IMR-90 (cell line): ENCODE results near the gene IPMK. TPM values are rescaled to one million over a fixed set of nuclear protein-coding genes. Genes with fewer than 3 reads are reported as not detected.

Experiments
- ATAC-seq: fragments of 200-7000 bp; cut with Tn5 transposase; 2 replicates; pipeline ENCODE4 v1.9.1; 2020; ENCODE audit warnings: low read depth, mild to moderate bottlenecking, moderate library complexity
- BruUV-seq: library from RNA; stranded (reverse); fragments of 400-500 nt; replicated peaks from 2 replicates; lab custom pipeline; 2021; lab: Mats Ljungman, UMichigan
- CTCF ChIA-PET: fragments of 300-600 bp; formaldehyde crosslinking; extraction: SDS; loops from one replicate; lab custom pipeline; 2021; ENCODE audit warnings: antibody characterized with exemption; lab: Yijun Ruan, JAX
- POLR2A ChIA-PET: fragments of 300-600 bp; sonication (Branson Sonifier 250); formaldehyde crosslinking; loops from one replicate; lab custom pipeline; 2022; ENCODE audit warnings: antibody characterized with exemption; ENCODE audit not compliant: unreplicated experiment; lab: Charles Lee
- DNase-seq: peaks from one replicate; pipeline ENCODE4 v3.0.0; 2013
- H2AFZ ChIP-seq: replicated peaks from 2 replicates; pipeline ENCODE3; 2013; ENCODE audit warnings: low read length, mild to moderate bottlenecking; ENCODE audit not compliant: poor library complexity
- H2AK5ac ChIP-seq: 2 replicates; pipeline ENCODE4 v1.6.1; 2013; ENCODE audit warnings: low read depth, low read length, inconsistent platforms
- H2AK9ac ChIP-seq: replicated peaks from 2 replicates; pipeline ENCODE3; 2013; ENCODE audit warnings: mild to moderate bottlenecking, low read depth, low read length, moderate library complexity; ENCODE audit not compliant: poor library complexity
- H2BK120ac ChIP-seq: 2 replicates; pipeline ENCODE4 v1.6.1; 2013; ENCODE audit warnings: low read depth, low read length, inconsistent platforms
- H2BK15ac ChIP-seq: 3 replicates; pipeline ENCODE4 v1.6.1; 2013; ENCODE audit warnings: low read depth, low read length, inconsistent platforms
- H2BK20ac ChIP-seq: 2 replicates; pipeline ENCODE4 v1.6.1; 2013; ENCODE audit warnings: low read depth, mild to moderate bottlenecking, inconsistent platforms, low read length, moderate library complexity
- H2BK5ac ChIP-seq: 2 replicates; pipeline ENCODE4 v1.6.1; 2013; ENCODE audit warnings: mild to moderate bottlenecking, low read depth, low read length, inconsistent platforms; ENCODE audit not compliant: poor library complexity, severe bottlenecking
- H3K14ac ChIP-seq: replicated peaks from 2 replicates; pipeline ENCODE4 v1.6.1; 2013; ENCODE audit warnings: low read depth, low read length, inconsistent platforms
- H3K18ac ChIP-seq: 2 replicates; pipeline ENCODE4 v1.6.1; 2013; ENCODE audit warnings: low read depth, low read length, control low read depth
- H3K23ac ChIP-seq: 2 replicates; pipeline ENCODE4 v1.6.1; 2013; ENCODE audit warnings: low read depth, low read length, inconsistent platforms
- H3K27ac ChIP-seq: 2 replicates; pipeline ENCODE4 v1.5.1; 2013; ENCODE audit warnings: mild to moderate bottlenecking, control low read depth, low read length; ENCODE audit not compliant: insufficient read depth
- H3K27me3 ChIP-seq: 2 replicates; pipeline ENCODE4 v1.6.1; 2013; ENCODE audit warnings: low read length; ENCODE audit not compliant: control insufficient read depth, insufficient read depth
- H3K36me3 ChIP-seq: 2 replicates; pipeline ENCODE4 v1.6.1; 2013; ENCODE audit warnings: low read length, mixed read lengths; ENCODE audit not compliant: control insufficient read depth, insufficient read depth
- H3K4ac ChIP-seq: 2 replicates; pipeline ENCODE4 v1.6.1; 2013; ENCODE audit warnings: low read depth, low read length, inconsistent platforms
- H3K4me1 ChIP-seq: 2 replicates; pipeline ENCODE4 v1.6.1; 2013; ENCODE audit warnings: low read length, mixed read lengths; ENCODE audit not compliant: control insufficient read depth, insufficient read depth
- H3K4me2 ChIP-seq: 2 replicates; pipeline ENCODE4 v1.6.1; 2013; ENCODE audit warnings: low read depth, mild to moderate bottlenecking, control low read depth, low read length, moderate library complexity
- H3K4me3 ChIP-seq: 2 replicates; pipeline ENCODE4 v1.5.1; 2013; ENCODE audit warnings: low read depth, mild to moderate bottlenecking, control low read depth, low read length, moderate library complexity; ENCODE audit not compliant: insufficient read depth
- H3K56ac ChIP-seq: 2 replicates; pipeline ENCODE4 v1.6.1; 2013; ENCODE audit warnings: low read length, inconsistent platforms; ENCODE audit not compliant: insufficient read depth; ENCODE audit errors: extremely low read depth
- H3K79me1 ChIP-seq, 2 experiments: 2 replicates each; pipeline ENCODE4 v1.6.1; 2013; ENCODE audit warnings: low read length in 2 of 2, inconsistent platforms in 1 of 2, low read depth in 1 of 2
- H3K9ac ChIP-seq: 2 replicates; pipeline ENCODE4 v1.6.1; 2013; ENCODE audit warnings: low read depth, low read length, control low read depth
- H3K9me1 ChIP-seq: 2 replicates; pipeline ENCODE4 v1.6.1; 2013; ENCODE audit warnings: low read length, inconsistent platforms; ENCODE audit not compliant: insufficient read depth
- H3K9me3 ChIP-seq: 2 replicates; pipeline ENCODE4 v1.6.1; 2013; ENCODE audit warnings: low read length; ENCODE audit not compliant: control insufficient read depth, insufficient read depth
- H4K20me1 ChIP-seq: 2 replicates; pipeline ENCODE4 v1.6.1; 2013; ENCODE audit warnings: low read length, inconsistent platforms; ENCODE audit not compliant: insufficient read depth
- H4K5ac ChIP-seq: 2 replicates; pipeline ENCODE4 v1.6.1; 2013; ENCODE audit warnings: mild to moderate bottlenecking, low read depth, low read length, control low read depth
- H4K8ac ChIP-seq, 2 experiments: 2 replicates each; pipeline ENCODE4 v1.6.1; 2013; ENCODE audit warnings: low read depth in 2 of 2, low read length in 2 of 2, control low read depth in 1 of 2, inconsistent platforms in 1 of 2
- H4K91ac ChIP-seq: 2 replicates; pipeline ENCODE4 v1.6.1; 2013; ENCODE audit warnings: low read depth, low read length, inconsistent platforms; ENCODE audit not compliant: insufficient read depth
- BHLHE40 ChIP-seq: fragments of 150-350 bp; IDR thresholded peaks from 2 replicates; pipeline ENCODE4 v1.6.1; 2016; ENCODE audit warnings: mild to moderate bottlenecking, low read depth, low read length
- CTCF ChIP-seq: conservative IDR thresholded peaks from 2 replicates; pipeline ENCODE4 v1.5.1; 2012; ENCODE audit warnings: mild to moderate bottlenecking, low read depth, low read length, improper control_type of control experiment
- ELK1 ChIP-seq: fragments of 150-350 bp; IDR thresholded peaks from 2 replicates; pipeline ENCODE4 v1.6.1; 2016; ENCODE audit warnings: low read depth, mild to moderate bottlenecking, low read length, moderate library complexity, borderline replicate concordance
- MAFK ChIP-seq: IDR thresholded peaks from 2 replicates; pipeline ENCODE4 v1.6.1; 2012; ENCODE audit warnings: low read depth, low read length, improper control_type of control experiment
- MAZ ChIP-seq: IDR thresholded peaks from 2 replicates; pipeline ENCODE4 v1.6.1; 2012; ENCODE audit warnings: low read depth, mild to moderate bottlenecking, low read length, improper control_type of control experiment, moderate library complexity, borderline replicate concordance
- MXI1 ChIP-seq: IDR thresholded peaks from 2 replicates; pipeline ENCODE4 v1.6.1; 2012; ENCODE audit warnings: low read depth, mild to moderate bottlenecking, low read length, moderate library complexity, borderline replicate concordance
- NFE2L2 ChIP-seq: fragments of 150-350 bp; IDR thresholded peaks from 2 replicates; pipeline ENCODE4 v1.6.1; 2016; ENCODE audit warnings: low read depth, mild to moderate bottlenecking, low read length
- POLR2A ChIP-seq: IDR thresholded peaks from 2 replicates; pipeline ENCODE4 v1.6.1; 2012; ENCODE audit warnings: mild to moderate bottlenecking, low read depth, low read length
- RAD21 ChIP-seq: IDR thresholded peaks from 2 replicates; pipeline ENCODE4 v1.6.1; 2012; ENCODE audit warnings: low read length, improper control_type of control experiment
- SMC3 ChIP-seq: fragments of 150-350 bp; IDR thresholded peaks from 2 replicates; pipeline ENCODE4 v1.6.1; 2016; ENCODE audit warnings: low read depth, mild to moderate bottlenecking, antibody characterized with exemption, low read length, moderate library complexity
- WGBS, 2 experiments: methylation state at CpG; one replicate each; pipeline versions ENCODE4 v1.1.5 to v1.1.7; 2013; ENCODE audit warnings: missing lambda C conversion rate in 2 of 2; ENCODE audit not compliant: insufficient read length in 1 of 2; ENCODE audit errors: extremely low coverage in 2 of 2; 5-methylcytosine and 5-hydroxymethylcytosine counted together
- dilution Hi-C: fragments of 300-500 bp; cut with HindIII; formaldehyde crosslinking; loops from one replicate; pipeline ENCODE4 v1.14.3; 2018; ENCODE audit warnings: low sequenced_read_pairs; ENCODE audit not compliant: unreplicated experiment
- in situ Hi-C: fragments of 300-500 bp; cut with MboI; formaldehyde crosslinking; loops from 3 replicates; pipeline ENCODE4 v1.14.3; 2019; ENCODE audit warnings: low sequenced_read_pairs, inconsistent platforms, mixed read lengths
- intact Hi-C: fragments of 100-400 bp; cut with micrococcal nuclease; formaldehyde crosslinking; loops from 2 replicates; pipeline ENCODE4 v1.10.0; 2022
- polyA plus RNA-seq, 3 experiments: library from polyadenylated mRNA; depleted of rRNA; stranded (reverse); fragments of >200 nt; gene quantifications; 2 replicates each; pipeline ENCODE4 v1.2.3, GENCODE V29; 2012; ENCODE audit warnings: low replicate concordance in 1 of 3
- total RNA-seq: library from RNA; depleted of rRNA; stranded (reverse); fragments of >200 nt; gene quantifications from 2 replicates; pipeline ENCODE4 v1.2.3, GENCODE V29; 2012

IPMK gene
- total and polyA plus RNA-seq, 2 of the 4 experiments (the other 2 are of a cell fraction) = 0.89 to 2.0 TPM

- CTCF ChIA-PET = interaction anchor here (0.6 to 1.1 kb wide), 5 partner anchors 10 to 469 kb away, joined by 3 to 4 read pairs (median 3); no protein-coding TSS in a partner anchor
- H2AK5ac ChIP-seq = no peak overlapping the region
- H3K27ac ChIP-seq = no peak overlapping the region
- no peaks in the 10 kb centered on the region for H3K4me1 ChIP-seq
- no peak overlapping the region for H2BK120ac ChIP-seq
- dilution Hi-C loops (no loop called here), intact Hi-C loops (loop anchor here (1.0 to 2.0 kb wide), 2 partner anchors 88 to 813 kb away; no protein-coding TSS in a partner anchor), in situ Hi-C loops (no loop called here)
- H4K5ac ChIP-seq = no peak overlapping the region
- H3K9ac ChIP-seq = no peak overlapping the region
- H2AFZ ChIP-seq = no peak overlapping the region
- no peak overlapping the region for H3K56ac ChIP-seq
- H3K27me3 ChIP-seq = peaks cover 6% of the 10 kb centered on the region
- H3K4ac ChIP-seq = no peak overlapping the region
- no peaks in the 10 kb centered on the region for H3K9me1 ChIP-seq
- no peak overlapping the region for H2BK15ac ChIP-seq
- H3K9me3 ChIP-seq = no peaks in the 10 kb centered on the region
- POLR2A ChIA-PET = no interaction called here
- H3K4me3 ChIP-seq = no peak overlapping the region
- no TSS peak for BruUV-seq
- WGBS, 2 experiments = no CpG with 5 or more reads among the region's 8 CpGs
- H3K79me1 ChIP-seq = no peaks in the 10 kb centered on the region
- no peak overlapping the region for H4K91ac ChIP-seq
- no peak overlapping the region for H4K8ac ChIP-seq
- no peaks in the 10 kb centered on the region for H4K20me1 ChIP-seq
- ATAC-seq (peak; percentile 58; the same call in 1 of the 2 replicates), DNase-seq (peak; percentile 53)
- H3K14ac ChIP-seq = no peak overlapping the region
- no peak overlapping the region for H2AK9ac ChIP-seq
- no peak overlapping the region for H3K23ac ChIP-seq
- no peak overlapping the region for H2BK5ac ChIP-seq
- TF ChIP-seq CTCF = peak; percentile 60
- no peak for TF ChIP-seq MAFK
- TF ChIP-seq MAZ = no peak
- TF ChIP-seq POLR2A = no peak
- TF ChIP-seq SMC3 = peak; percentile 37; the same call in 1 of the 2 replicates
- no peak for TF ChIP-seq BHLHE40
- no peak for TF ChIP-seq NFE2L2
- peak; percentile 50 for TF ChIP-seq RAD21
- no peak for TF ChIP-seq MXI1
- no peak for TF ChIP-seq ELK1
- no peak overlapping the region for H2BK20ac ChIP-seq
- H3K36me3 ChIP-seq = no peaks in the 10 kb centered on the region
- H3K4me2 ChIP-seq = no peak overlapping the region
- no peak overlapping the region for H3K18ac ChIP-seq
These were observed 114.9 kb downstream of the IPMK start for GRCh38 chr10:58152673-58153263.
